Thoracic aorta (tissue), 2 donors: ENCODE data around the gene TSSK2. TPM values are rescaled to one million over a fixed set of nuclear protein-coding genes. Genes with fewer than 3 reads are reported as not detected.

Experiments used
- ATAC-seq: fragments of 150-250 bp; one replicate; pipeline ENCODE4 v1.8.0; 2017; ENCODE audit warnings: low read depth; ENCODE audit not compliant: insufficient number of reproducible peaks, low FRiP score
- DNase-seq: peaks from one replicate; pipeline ENCODE4 v3.0.0-alpha.2; 2020; ENCODE audit warnings: low spot score
- H3K27ac ChIP-seq, 2 donors: fragments of 200-600 bp; sonication (generic); 1 replicate in 1 of 2; 2 replicates in 1 of 2; pipeline ENCODE4 v1.5.1; 2016; ENCODE audit warnings: mild to moderate bottlenecking in 2 of 2, moderate library complexity in 2 of 2
- H3K27me3 ChIP-seq: fragments of 200-600 bp; sonication (generic); replicated peaks from 2 replicates; pipeline ENCODE4 v1.6.0; 2016; ENCODE audit warnings: mild to moderate bottlenecking; ENCODE audit not compliant: insufficient read depth
- H3K36me3 ChIP-seq: fragments of 200-600 bp; sonication (generic); one replicate; pipeline ENCODE4 v1.5.1; 2016
- H3K4me1 ChIP-seq, 2 donors: fragments of 200-600 bp; sonication (generic); 1 replicate in 1 of 2; 2 replicates in 1 of 2; pipeline versions ENCODE4 v1.5.1 to v1.6.0; 2016; ENCODE audit warnings: low read depth in 2 of 2, mild to moderate bottlenecking in 1 of 2; ENCODE audit not compliant: control insufficient read depth in 1 of 2
- H3K4me3 ChIP-seq: fragments of 200-600 bp; sonication (generic); 2 replicates; pipeline ENCODE4 v1.5.1; 2016; ENCODE audit warnings: mild to moderate bottlenecking
- H3K9me3 ChIP-seq: fragments of 200-600 bp; sonication (generic); 2 replicates; pipeline ENCODE4 v1.5.1; 2016
- CTCF ChIP-seq: fragments of 200-600 bp; sonication (generic); IDR thresholded peaks from one replicate; pipeline ENCODE4 v1.5.1; 2019; ENCODE audit warnings: antibody characterized with exemption
- total RNA-seq, 2 donors: library from RNA; depleted of rRNA; stranded (reverse); fragments of >200 nt; gene quantifications; one replicate each; pipeline versions ENCODE4 v1.1.0 to v1.2.3, GENCODE V29; 2016

Gene TSSK2
- total RNA-seq, 2 donors from 2014 or later = not detected

- H3K4me1 ChIP-seq = peaks cover 6 to 8% of the 10 kb centered on the region in 2 donors
- H3K36me3 ChIP-seq = peaks cover 19% of the 10 kb centered on the region
- no peak overlapping the region for H3K27ac ChIP-seq
- no peak overlapping the region for H3K4me3 ChIP-seq
- no peaks in the 10 kb centered on the region for H3K27me3 ChIP-seq
- H3K9me3 ChIP-seq = no peaks in the 10 kb centered on the region
- DNase-seq (no peak), ATAC-seq (no peak)
- no peak for TF ChIP-seq CTCF
Measured at GRCh38 chr22:19090586-19091127, 40.5 kb upstream of the TSSK2 start.

GRCh38 chr22:19092725-19093124 is 38.4 kb upstream of the TSSK2 start:
- peaks cover 13% of the 10 kb centered on the region for H3K36me3 ChIP-seq
- H3K9me3 ChIP-seq = no peaks in the 10 kb centered on the region
- no peak for DNase-seq
- H3K4me1 ChIP-seq = peaks cover 0 to 12% of the 10 kb centered on the region in 2 donors
- no peak overlapping the region for H3K27ac ChIP-seq
- no peaks in the 10 kb centered on the region for H3K27me3 ChIP-seq
- H3K4me3 ChIP-seq = no peak overlapping the region
- no peak for ATAC-seq
- TF ChIP-seq CTCF = no peak

GRCh38 chr22:19094393-19094997 is 36.6 kb upstream of the TSSK2 start:
- Histone ChIP-seq H3K27me3 (no peaks in the 10 kb centered on the region), H3K36me3 (no peaks in the 10 kb centered on the region), H3K4me3 (no peak overlapping the region), H3K27ac (no peak overlapping the region), H3K4me1 (peaks cover 0 to 18% of the 10 kb centered on the region in 2 donors), H3K9me3 (no peaks in the 10 kb centered on the region)
- no peak for DNase-seq
- no peak for TF ChIP-seq CTCF
- no peak for ATAC-seq

GRCh38 chr22:19096555-19096954 is 34.6 kb upstream of the TSSK2 start:
- ATAC-seq = no peak
- Histone ChIP-seq H3K27me3 (no peaks in the 10 kb centered on the region), H3K9me3 (no peaks in the 10 kb centered on the region), H3K36me3 (no peaks in the 10 kb centered on the region), H3K4me3 (no peak overlapping the region), H3K4me1 (peaks cover 0 to 18% of the 10 kb centered on the region in 2 donors), H3K27ac (no peak overlapping the region)
- no peak for DNase-seq
- TF ChIP-seq CTCF = no peak

- H3K27me3 ChIP-seq = no peaks in the 10 kb centered on the region
- H3K4me1 ChIP-seq = peaks cover 0 to 13% of the 10 kb centered on the region in 2 donors
- no peak for TF ChIP-seq CTCF
- H3K27ac ChIP-seq = no peak overlapping the region
- H3K4me3 ChIP-seq = no peak overlapping the region
- H3K9me3 ChIP-seq = no peaks in the 10 kb centered on the region
- DNase-seq (no peak), ATAC-seq (no peak)
- H3K36me3 ChIP-seq = no peaks in the 10 kb centered on the region
Measured at GRCh38 chr22:19097518-19097917, 33.6 kb upstream of the TSSK2 start.
